Measurements from ENCODE around the gene IFNL2.
"Not testable (repeated sequence)": the region's sequence is repeated elsewhere in the genome, so short reads cannot be mapped to it uniquely, and the experiment has no call there.

IFNL2 gene

DNA sequence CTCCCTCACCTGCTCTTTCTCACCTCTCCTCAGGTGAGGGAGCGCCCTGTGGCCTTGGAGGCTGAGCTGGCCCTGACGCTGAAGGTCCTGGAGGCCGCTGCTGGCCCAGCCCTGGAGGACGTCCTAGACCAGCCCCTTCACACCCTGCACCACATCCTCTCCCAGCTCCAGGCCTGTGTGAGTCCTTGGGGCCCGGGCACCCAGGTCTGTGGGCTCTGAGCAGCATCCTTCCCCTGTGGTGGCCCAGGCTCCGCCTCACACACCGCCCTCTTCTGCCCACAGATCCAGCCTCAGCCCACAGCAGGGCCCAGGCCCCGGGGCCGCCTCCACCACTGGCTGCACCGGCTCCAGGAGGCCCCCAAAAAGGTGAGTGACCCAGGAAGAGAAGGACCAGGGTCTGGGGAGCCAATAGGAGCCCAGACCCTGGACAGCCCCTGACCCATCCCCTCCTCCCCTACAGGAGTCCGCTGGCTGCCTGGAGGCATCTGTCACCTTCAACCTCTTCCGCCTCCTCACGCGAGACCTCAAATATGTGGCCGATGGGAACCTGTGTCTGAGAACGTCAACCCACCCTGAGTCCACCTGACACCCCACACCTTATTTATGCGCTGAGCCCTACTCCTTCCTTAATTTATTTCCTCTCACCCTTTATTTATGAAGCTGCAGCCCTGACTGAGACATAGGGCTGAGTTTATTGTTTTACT is 29.9 kb downstream of the IFNL2 start:
- DNase-seq (ENCODE audit: low read depth in 2 of 2), result no peak

DNA sequence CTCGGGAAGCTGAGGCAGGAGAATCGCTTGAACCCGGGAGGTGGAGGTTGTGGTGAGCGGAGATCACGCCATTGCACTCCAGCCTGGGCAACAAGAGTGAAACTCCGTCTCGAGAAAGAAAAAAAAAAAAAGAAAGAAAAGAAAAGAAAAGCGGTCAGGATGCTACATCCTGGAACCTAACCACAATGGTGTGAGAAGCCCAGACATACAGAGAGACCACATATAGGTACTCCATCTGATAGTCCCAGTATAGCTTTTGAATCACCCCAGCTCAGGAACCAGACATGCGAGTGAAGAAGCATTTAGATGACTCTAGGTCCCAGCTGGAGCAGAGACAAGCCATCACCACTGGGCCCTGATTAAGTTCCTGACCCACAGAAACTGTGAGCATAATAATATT is 31.2 kb downstream of the IFNL2 start:
- no peak for DNase-seq (ENCODE audit: low read depth in 2 of 2)

DNA sequence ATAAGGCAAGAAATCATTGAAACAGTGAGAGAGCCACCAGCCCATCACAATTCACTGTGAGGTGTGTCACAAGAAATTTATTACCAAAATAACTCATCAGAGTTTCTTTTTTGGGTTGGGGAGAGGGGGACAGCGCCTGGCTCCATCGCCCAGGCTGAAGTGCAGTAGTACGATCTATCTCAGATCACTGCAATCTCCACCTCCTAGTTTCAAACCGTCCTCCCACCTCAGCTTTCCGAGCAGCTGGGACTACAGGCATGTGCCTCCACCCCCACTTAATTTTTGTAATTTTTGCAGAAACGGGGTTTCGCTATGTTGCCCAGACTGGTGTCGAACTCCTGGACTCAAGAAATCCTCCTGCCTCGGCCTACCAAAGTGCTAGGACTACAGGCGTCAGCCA is 31.6 kb downstream of the IFNL2 start:
- DNase-seq (ENCODE audit: low read depth in 2 of 2), result no peak

DNA sequence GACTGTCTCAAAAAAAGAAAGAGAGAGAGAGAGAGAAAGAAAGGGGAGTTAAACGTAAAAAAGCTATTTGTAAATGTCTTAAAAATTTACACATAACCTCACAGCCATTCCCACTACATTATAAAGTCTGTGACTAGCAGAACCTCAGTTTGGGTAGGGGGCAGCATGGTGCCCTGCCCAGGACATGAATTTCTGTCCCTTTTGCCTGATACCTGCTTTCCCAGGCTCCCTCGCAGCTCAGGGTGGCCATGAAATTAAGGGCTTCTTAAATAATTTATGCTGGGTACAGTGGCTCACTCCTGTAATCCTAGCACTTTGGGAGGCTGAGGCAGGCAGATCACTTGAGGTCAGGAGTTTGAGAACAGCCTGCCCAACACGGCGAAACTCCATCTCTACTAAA is 32.8 kb downstream of the IFNL2 start:
- DNase-seq (ENCODE audit: low read depth in 2 of 2), result no peak

DNA sequence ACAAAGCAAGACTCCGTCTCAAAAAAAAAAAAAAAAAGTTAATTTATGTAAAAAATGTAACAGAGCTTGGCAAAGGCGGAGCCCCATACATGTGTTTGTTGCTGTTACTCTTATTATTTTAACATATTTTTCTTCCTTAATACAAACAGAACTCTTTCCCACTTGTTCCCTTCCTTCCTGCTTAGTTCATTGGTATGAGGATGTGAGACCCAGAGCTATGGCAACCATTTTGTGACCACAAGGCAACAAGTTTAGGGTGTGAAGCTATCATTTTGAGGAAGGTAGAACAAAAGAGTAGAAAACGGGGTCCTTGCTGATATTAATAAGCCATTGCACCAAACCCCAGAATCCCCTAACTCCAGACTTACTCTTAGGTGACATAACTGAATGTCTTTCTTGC is 33.4 kb downstream of the IFNL2 start:
- no peak for DNase-seq (ENCODE audit: low read depth in 2 of 2)

DNA sequence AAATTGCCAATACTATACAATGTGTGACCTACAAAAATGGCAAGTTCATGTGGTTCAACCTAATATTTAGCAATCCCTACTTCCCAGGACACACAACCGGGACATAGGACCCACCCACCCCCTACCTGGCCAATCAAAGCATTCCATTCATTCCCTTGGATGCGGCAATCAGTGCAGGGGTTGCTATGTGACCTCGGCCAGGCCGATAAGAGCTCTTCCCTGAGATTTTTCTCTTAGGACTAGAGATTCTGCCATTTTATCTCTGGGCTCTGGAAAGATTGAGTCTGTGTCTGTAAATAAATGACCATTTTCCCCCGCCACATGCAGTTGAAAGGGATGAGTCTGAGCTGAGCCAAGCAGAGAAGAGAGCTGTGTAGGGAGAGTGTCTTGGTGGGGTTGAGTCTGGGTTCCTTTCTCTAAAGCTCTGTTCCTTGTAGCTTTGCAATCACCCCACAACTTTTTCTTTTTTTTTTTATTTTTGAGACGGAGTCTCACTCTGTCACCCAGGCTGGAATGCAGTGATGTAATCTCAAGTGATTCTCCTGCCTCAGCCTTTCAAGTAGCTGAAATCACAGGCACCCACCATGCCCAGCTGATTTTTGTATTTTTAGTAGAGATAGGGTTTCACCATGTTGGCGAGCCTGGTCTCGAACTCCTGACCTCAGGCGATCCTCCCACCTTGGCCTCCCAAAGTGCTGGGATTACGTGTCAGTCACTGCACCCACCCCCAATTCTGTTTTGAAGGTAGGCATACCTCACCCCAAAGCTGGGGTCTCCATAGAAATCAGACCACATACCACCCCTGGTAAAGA is 35.4 kb downstream of the IFNL2 start:
- no peak for DNase-seq (ENCODE audit: low read depth in 2 of 2)

DNA sequence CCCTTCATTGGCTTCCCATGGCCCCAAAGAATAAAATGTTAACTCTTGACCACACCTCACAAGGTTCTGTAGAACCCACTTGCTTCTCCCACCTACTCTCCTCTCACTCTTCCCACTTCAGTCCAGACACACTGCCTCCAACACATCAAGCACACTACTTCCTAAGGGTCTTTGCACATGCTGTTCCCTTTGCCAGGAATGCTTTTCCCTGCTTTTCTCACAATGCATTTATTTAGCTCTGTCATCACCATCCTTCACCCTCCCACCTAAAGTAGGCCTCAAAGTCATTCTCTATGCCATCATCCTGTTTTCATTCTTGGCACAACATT is 36.0 kb downstream of the IFNL2 start:
- DNase-seq (ENCODE audit: low read depth in 2 of 2), result no peak

DNA sequence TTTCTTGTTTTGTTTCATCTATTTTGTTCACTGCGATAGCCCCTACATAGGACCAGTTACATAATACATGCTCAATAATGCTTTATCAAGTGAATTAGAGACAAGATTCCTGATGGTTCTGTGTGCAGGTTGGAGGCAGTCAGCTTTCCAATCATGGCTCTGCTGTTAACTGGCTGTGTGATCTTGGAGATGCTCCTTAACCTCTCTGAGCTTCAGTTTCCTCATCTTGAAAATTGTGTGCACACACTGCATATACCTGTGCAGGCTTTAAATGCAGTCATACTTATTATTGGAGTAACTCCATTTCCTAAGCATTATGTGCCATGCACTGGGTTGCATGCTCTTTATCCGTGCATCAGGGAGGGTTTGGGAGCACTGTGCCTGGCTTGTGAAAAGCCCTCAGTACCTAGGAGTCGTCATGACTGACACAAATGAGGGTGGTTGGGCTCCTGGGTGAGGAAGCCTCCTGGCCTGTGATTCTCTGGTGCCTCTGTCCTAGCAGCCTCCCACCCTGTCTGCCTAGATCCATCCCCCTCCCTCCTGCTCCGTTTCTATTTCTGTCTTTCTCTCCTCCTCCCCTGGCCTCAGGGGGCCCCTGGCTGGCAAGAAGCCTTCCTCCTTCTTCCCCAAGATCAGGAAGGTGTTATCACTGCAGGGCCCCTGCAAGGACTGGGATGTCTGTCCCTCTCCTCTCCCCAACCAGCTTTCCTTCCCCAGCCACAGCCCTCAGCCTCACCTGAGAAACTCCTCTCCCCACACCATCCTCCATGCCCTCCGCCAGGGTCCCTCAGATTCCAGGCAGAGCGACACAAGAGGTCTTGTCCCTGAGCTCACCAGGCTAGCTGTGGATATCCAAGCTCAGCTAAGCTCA is 36.7 kb downstream of the IFNL2 start:
- DNase-seq (ENCODE audit: low read depth in 2 of 2), result no peak

DNA sequence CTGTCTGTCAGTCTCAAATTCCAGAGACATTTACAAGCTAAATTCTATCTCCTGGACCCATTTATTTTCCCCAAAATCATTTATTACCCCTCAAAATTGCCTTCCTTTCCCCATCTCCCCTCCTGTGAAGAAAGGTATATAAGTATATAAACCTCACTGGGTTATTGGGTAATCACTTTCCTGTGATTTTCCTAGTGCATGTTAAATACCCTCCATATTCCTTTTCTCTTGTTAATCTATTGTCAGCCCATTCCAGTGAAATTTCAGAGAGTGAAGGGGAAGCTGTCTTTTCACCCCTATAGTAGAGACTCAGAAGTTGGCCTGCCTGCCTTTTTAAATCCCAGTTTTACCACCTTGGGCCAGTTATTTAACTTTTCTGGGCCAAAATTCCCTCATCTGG is 37.9 kb downstream of the IFNL2 start:
- no peak for DNase-seq (ENCODE audit: low read depth in 2 of 2)

DNA sequence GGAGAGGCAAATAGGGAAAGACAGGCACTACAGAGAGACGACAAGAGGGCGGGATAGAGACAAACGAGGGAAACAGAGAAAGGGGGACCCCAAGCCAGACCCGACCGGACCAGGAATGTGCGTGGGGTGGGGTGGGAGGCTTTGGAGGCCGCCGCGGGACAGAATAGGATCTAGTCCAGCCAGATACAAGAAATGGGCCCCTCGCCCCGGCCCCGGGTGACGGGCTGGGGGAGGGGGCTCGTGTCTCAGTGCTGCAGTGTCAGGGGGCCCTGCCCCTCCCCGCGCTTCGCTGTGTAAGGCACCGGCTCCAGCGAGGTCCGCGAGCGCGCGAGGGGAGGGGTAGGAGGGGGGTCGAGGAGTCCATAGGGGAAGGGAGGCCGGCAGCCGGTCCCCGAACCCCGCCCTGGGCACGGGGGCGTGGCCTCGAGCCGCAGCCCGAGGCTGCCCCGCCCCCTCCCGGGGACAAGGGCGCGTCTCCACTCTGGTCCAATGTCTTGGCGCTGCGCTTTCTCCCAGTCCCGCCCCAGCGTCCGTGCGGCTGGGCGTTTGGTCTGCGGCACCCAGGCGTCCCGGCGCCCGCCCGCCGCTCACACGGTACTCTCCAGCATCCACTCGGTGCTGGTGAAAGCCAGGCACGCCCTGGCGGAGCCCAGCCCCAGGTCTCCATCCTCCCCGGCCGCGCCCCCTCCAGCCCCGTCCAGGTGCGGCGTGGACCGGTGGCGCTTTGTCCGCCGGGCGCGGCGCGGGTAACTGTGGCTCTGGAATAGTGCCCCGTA is 39.0 kb downstream of the IFNL2 start:
- DNase-seq (ENCODE audit: low read depth in 2 of 2), result no peak

DNA sequence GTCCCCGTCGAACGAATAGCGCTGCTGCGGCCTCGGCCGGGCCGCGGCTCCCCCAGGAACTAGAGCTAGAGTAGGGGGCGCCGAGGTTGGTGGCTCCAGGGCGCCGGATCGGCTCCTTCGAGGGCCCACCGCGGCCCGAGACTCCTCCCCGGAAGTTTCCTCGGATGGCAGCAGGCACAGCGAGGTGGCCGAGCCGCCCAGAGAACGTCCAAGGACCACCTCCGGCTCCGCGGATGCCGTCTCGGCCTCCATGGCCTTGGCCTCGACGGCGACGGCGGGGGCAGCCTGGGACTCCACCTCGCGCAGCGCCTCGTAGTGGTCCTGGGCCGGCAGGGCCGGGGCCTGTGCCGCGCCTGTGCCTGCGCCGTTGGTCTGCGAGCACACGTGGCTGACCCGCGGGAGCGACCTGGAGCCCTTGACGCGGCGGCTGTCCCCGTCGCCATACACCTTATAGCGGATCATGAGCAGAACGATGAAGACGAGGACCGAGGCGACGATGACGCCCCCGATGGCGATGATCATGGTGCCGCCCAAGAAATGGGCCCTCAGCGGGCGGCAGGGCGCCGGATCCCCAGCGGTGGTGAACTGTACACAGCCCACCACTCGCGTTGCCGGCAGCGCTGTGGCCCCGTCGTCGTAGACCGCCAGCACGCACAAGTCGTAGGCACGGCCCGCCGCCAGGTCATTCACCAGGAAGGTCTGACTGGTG is 39.8 kb downstream of the IFNL2 start:
- no peak for DNase-seq (ENCODE audit: low read depth in 2 of 2)

DNA sequence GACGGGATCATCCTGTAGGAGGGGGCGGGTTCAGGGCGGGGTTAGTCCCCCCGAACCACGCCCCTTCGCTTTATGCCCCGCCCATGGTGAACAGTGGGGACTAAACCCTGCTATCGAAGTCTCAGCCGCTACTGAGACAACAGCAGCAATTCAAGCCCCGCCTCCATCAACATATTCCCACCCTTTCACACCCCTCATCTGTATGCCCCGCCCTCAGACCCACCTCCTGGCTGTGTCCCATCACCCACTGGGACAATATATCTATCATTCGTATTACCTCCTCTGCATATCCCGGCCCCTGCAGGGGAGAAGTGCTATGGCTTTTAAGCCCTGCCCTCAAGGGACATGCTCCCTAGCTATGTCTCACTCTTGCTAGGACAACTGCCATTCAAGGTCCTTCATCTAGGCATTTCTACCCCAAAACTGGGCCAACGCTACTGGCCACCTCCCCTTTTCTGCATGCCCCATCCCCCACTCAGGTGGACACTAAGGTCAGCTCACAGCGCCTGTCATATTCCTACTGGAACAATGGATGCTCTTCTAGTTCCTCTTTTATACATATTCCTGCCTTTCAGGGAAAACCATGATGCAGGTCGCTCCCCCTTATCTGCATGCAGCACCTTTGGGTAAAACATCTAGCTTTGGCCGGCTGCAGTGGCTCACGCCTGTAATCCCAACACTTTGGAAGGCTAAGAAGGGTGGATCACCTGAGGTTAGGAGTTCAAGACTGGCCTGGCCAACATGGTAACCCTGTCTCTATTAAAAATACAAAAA is 40.5 kb downstream of the IFNL2 start:
- DNase-seq (ENCODE audit: low read depth in 2 of 2), result no peak

DNA sequence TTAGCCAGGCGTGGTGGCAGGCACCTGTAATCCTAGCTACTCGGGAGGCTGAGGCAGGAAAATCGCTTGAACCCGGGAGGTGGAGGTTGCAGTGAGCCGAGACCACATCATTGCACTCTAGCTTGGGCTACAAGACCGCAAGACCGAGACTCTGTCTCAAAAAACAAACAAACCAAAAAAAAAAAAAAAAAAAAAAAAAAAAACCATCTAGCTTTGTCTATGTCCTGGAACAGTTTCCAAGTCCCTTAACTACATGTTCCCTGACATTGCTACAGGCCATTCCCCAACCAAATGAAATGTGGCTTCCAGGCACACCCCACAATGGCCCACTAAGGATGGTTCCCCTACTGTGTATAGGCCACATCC is 41.1 kb downstream of the IFNL2 start:
- DNase-seq (ENCODE audit: low read depth in 2 of 2), result not testable (repeated sequence)

DNA sequence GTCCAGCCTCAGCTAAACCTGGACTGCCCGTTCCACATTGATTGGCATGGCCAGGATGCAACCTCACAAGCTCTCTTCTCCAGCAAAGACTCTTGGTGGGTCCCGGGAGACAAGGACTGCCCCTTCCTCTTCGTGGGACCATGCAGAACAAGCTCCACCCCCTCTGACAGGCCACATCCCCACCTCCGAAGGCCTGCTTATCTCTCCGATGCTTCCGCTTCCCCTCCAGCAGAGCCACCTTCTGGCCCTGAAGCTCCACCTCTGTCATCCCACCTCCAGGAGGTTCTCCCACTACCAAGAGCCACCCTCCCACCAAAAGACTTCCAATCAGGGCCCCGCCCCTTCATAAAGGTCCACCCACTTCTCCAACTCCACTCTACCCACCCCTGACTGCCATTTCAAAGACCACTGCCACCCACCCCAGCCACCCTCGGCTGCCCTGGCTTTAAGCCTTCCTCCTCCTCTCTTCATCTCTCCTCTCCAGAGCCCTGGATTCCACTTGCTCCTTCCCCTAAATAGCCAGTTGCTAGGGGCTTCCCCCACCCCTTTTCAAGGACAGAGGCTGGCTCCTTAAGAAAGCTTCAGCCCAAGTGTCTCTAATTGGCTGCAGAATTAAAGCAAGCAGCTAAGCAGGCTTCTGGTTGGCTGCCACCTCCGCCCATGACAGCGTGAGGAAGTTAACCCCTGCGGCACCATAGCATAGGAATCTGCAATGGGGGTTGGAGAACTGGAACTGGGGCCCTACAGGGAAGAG is 42.5 kb downstream of the IFNL2 start:
- no peak for DNase-seq (ENCODE audit: low read depth in 2 of 2)

DNA sequence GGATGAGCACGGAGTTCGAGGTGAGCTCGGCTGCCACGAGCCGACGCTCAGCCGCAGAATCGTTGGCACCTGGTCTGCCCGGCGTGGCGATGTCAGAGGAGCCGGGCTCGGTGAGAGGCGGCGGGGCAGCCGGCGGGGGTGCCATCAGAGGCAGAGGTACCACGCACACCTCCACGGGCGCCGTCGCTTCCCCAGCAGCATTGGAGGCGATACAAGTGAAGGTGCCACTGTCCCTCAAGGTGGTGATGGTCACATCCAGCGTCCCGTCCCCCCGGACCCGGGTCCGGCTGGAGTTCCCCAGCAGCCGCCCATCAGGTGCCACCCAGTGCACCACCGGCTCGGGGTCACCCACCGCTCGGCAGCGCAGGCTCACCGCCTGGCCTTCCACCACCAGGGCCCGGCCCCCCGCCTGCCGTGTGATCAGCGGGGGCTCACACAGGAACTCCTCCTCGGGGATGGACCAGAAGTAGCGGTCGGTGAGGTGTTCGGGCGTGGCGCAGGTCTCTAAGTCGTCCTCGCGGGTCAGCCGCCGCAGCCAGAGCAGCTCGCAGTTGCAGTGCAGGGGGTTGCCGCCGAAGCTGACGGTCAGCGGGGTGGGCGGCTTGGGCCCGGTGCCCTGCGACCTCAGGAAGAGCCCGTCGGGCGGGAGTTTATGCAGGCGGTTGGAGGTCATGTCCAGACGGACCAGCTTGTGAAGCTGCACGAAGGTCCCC is 46.0 kb downstream of the IFNL2 start:
- DNase-seq (ENCODE audit: low read depth in 2 of 2), result no peak

DNA sequence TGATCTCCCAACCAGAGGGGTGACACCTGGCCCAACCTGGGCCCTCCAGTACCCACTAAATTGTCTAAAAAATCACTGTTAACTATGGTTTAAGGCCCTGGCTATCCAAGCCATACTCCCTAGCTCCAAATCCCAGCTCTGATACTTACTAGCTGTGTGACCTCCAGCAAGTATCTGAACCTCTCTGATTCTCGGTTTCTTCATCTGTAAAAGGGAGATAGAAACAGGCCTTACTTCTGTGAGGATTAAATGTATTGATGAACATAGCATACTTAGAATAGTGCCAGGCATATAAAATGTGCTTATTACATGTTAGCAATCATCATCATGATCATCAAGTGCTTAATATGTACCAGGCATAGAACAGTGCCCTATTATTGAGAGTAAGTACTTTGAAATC is 47.7 kb downstream of the IFNL2 start:
- no peak for DNase-seq (ENCODE audit: low read depth in 2 of 2)

DNA sequence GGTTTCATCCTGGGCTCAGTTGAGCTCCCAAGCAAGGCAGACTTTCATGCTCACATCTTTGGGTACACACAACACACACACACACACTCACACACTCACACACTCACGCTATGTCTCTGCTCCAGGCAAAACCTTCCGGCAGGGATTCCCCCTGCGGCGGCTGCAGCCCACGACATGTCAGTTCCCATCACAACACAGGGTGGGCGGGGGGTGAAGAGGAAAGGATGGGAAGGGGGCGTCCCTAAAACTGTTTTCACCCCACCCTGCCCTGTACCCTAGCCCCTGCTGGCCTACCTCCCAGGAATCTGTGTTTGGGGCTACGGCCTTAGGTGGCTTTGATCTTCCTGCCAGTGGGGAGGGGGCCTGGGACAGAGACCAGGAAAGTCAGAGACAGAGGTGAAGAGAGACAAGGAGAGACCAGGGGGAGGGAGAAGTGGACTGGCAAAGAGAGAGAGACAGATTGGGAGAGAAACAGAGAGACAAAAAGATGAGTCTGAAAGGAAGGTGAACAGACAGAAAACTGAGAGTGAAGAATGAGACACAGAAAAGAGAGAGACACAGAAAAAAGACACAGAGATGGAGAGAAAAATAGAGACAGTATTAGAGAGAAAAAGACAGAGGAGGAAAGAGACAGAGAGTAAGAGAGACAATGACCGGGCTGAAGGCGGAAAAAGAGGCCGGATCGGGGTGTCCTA is 48.6 kb downstream of the IFNL2 start:
- DNase-seq (ENCODE audit: low read depth in 2 of 2), result no peak

DNA sequence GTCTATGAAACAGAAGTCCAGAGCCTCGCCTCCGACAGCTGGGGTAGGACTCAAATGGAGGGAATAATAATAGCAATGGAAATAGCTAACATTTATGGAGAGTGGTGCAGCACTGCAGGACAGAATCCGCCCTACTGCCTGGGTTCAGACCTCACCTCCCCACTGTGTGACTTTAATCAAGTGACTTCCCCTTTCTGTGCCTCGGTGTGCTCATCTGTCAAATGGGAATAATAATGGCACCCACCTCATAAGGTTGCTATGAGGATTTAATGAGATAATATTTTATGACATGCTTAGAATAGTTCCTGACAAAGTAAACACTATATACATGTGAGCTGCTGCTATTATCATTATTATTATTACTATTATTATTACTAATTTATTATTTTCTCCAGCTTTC is 49.3 kb downstream of the IFNL2 start:
- DNase-seq (ENCODE audit: low read depth in 2 of 2), result no peak

DNA sequence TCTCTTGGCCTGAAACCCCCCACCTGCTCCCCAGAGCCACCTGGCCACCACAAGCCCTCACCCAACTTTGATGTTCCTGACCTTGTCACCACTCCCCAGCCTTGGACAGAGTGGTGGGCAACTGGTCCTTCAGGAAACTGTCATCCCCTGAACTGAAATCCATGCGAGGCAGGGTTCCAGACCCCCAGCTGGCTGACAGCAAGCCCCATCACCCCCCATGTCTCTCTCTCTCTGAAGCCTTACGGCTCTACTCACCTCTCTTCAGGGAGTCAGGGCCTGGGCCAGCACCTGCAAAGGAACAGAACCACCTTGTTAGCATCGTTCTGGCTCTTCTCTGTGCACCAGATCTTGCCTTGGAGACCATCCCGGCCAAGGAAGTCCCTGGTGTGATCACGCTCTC is 49.9 kb downstream of the IFNL2 start:
- no peak for DNase-seq (ENCODE audit: low read depth in 2 of 2)

All from stimulated activated CD4-positive, alpha-beta T cell treated with anti-CD3 and anti-CD28 coated beads, Interleukin-1b, Interleukin-23, amount 100 ng/mL, for 1 hour (primary cell).